Esophagus muscularis mucosa (tissue), 4 donors: ENCODE results near the gene RUFY3.

ENCODE experiments used
- CTCF ChIP-seq, 3 experiments: fragments of 200-600 bp in 2 of 3; fragments of 450-650 bp in 1 of 3; sonication (generic) in 2 of 3; IDR thresholded peaks; one replicate each; pipeline ENCODE4 v1.5.1; 2017 to 2019; ENCODE audit warnings: antibody characterized with exemption in 3 of 3, mild to moderate bottlenecking in 2 of 3, moderate library complexity in 1 of 3
- EP300 ChIP-seq: sonication (generic); formaldehyde crosslinking; IDR thresholded peaks from one replicate; pipeline ENCODE4 v1.6.1; 2017; ENCODE audit warnings: antibody characterized with exemption
- POLR2A ChIP-seq: fragments of 450-650 bp; IDR thresholded peaks from one replicate; pipeline ENCODE4 v1.6.1; 2017; ENCODE audit warnings: antibody characterized with exemption, moderate library complexity, mild to moderate bottlenecking, low read depth
- POLR2AphosphoS5 ChIP-seq, 2 donors: sonication (generic); formaldehyde crosslinking; IDR thresholded peaks; one replicate each; pipeline ENCODE4 v1.6.1; 2017; ENCODE audit warnings: antibody characterized with exemption in 2 of 2

- TF ChIP-seq CTCF (IDR thresholded peaks at IDR 0.05): no peak
- TF ChIP-seq POLR2A: no peak
- TF ChIP-seq POLR2AphosphoS5 (IDR thresholded peaks at IDR 0.05): no peak
- TF ChIP-seq EP300: no peak
Measured at GRCh38 chr4:70688795-70689231, 33.0 kb upstream of the RUFY3 start.
